ENCODE results near the gene ARL15.

- TF ChIP-seq EZH2 (IDR thresholded peaks at IDR 0.05; ENCODE audit: borderline replicate concordance, low read depth, low read length) (no peak), AFF4 (CRISPR knock-in tag; IDR thresholded peaks at IDR 0.05) (no peak), CEBPB (tag; IDR thresholded peaks at IDR 0.05) (no peak), TBL1XR1 (IDR thresholded peaks at IDR 0.05; ENCODE audit: low read length in 2 of 2) (no peak), POLR2AphosphoS5 (IDR thresholded peaks at IDR 0.05; ENCODE audit: control insufficient read depth, insufficient read depth, low read depth, low read length) (no peak), MLX (CRISPR knock-in tag; conservative IDR thresholded peaks at IDR 0.05) (no peak), FOXK2 (conservative IDR thresholded peaks at IDR 0.05 in 1 of 2, IDR thresholded peaks at IDR 0.05 in 1 of 2; ENCODE audit: low read depth in 2 of 2) (no peak), HDAC3 (IDR thresholded peaks at IDR 0.05; ENCODE audit: borderline replicate concordance, partially characterized antibody) (no peak), CTCF (IDR thresholded peaks at IDR 0.05 in 2 of 3, conservative IDR thresholded peaks at IDR 0.05 in 1 of 3; ENCODE audit: insufficient read depth in 2 of 3, low read depth in 1 of 3, low read length in 3 of 3) (peak in 1 of 3 experiments; percentile 26; a peak in 1 of 6 replicates), ZBTB11 (CRISPR knock-in tag; IDR thresholded peaks at IDR 0.05) (no peak; a peak in 1 of 6 replicates), POLR2A (conservative IDR thresholded peaks at IDR 0.05) (0 out of 2 replicates have a peak, but pooled peaks have one; percentile 22)
Observed at GRCh38 chr5:54326662-54327270, 16.4 kb upstream of the ARL15 start.

Measured in K562 (cell line).